Astrocyte (in vitro differentiated cells and primary cell): ENCODE measurements around the gene TMEM132C.

Source experiments
- EZH2 ChIP-seq: IDR thresholded peaks from 2 replicates; pipeline ENCODE4 v1.6.1; 2012; ENCODE audit warnings: mild to moderate bottlenecking, low read length, inconsistent platforms; ENCODE audit not compliant: insufficient read depth
- TF ChIP-seq, protein P1 (sequence below): IDR thresholded peaks from 2 replicates; pipeline ENCODE4 v1.5.1; 2011; ENCODE audit warnings: low read depth, mild to moderate bottlenecking, inconsistent platforms, low read length, moderate library complexity; ENCODE audit not compliant: insufficient read depth

DNA sequence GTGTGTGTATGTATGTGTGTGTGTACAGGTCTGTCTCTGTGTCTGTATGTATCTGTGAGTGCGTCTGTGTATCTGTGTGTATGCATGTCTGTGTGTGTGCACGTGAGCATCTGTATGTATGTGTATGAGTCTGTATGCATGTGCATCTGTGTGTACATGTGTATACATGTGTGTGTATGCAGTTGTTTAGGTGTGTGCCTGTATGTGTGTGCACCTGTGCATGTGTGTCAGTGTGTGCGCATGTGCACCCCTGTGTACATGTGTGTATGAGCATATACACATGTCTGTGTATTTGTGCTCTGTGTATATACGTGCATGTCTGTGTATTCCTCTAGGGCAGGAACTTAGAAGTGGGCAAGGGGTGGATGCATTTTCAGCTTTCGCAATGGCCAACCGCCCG, 116.0 kb downstream of the TMEM132C start:
- TF ChIP-seq, protein P1, sequence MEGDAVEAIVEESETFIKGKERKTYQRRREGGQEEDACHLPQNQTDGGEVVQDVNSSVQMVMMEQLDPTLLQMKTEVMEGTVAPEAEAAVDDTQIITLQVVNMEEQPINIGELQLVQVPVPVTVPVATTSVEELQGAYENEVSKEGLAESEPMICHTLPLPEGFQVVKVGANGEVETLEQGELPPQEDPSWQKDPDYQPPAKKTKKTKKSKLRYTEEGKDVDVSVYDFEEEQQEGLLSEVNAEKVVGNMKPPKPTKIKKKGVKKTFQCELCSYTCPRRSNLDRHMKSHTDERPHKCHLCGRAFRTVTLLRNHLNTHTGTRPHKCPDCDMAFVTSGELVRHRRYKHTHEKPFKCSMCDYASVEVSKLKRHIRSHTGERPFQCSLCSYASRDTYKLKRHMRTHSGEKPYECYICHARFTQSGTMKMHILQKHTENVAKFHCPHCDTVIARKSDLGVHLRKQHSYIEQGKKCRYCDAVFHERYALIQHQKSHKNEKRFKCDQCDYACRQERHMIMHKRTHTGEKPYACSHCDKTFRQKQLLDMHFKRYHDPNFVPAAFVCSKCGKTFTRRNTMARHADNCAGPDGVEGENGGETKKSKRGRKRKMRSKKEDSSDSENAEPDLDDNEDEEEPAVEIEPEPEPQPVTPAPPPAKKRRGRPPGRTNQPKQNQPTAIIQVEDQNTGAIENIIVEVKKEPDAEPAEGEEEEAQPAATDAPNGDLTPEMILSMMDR = no peak
- TF ChIP-seq EZH2 = no peak
